Cerebellar cortex (tissue), 1 donor: ENCODE measurements around the gene CHN2.
A peak's percentile ranks its signal among the peaks of the same experiment; 100 is the strongest.

Experiments
- DNase-seq: peaks from one replicate; pipeline ENCODE4 v3.0.0-alpha.2; 2015; ENCODE audit warnings: low spot score

CHN2 gene

DNA sequence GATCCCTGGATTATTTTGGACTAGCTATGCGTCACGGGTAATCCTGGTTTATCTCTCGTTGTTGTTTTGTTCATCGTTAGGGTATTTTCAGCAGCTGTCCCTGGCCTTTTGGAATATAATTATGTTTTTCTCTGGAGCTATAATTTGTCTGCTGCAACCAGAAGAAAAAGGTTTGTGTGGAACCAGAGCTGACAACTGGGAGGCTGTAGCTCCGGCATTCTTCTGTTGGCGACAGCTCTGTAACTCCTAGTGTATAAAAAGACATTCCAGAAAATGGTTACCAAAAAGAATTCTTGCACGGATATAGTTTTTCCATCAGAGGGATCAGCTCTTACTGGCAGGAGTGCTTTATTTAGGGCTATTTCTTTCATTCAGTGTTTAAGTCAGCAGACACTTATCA, 238.1 kb downstream of the CHN2 start:
- DNase-seq, result no peak

DNA sequence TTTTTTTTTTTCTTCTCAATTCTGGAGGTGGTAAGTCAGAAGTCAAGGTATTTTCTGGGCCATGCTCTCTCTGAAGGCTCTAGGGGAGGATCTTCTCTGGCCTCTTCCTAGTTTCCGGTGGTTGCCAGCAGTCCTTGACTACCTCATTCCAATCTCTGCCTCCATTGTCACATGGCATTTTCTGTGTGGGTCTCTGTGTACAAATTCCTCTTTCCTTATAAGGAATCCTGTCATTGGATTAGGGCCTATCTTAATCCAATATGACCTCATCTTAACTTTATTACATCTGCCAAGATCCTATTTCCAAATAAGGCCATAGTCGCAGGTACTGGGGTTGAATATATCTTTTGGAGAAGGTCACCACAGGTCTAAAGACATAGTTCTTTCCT, 239.8 kb downstream of the CHN2 start:
- DNase-seq, result no peak

GRCh38 chr7:29435167-29435566, 240.6 kb downstream of the CHN2 start:
- DNase-seq, result no peak

DNA sequence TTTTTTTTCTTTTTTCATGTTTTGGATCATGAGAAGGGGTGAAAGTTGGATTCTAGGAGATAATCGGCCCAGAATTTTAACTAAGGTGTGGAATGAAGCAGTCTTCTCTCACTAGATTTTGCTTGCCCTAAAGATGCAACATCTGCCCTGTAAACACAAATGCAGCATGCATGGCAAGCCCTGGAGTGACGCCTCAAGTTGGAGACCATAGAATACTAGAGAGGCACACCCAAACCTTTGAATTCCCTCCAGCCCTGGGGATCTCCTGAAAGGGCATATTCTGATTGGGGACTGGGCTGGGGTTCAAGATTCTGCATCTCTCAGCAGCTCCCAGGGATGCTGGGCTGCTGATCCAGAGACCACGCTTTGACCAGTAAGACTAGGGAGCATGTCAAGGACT, 241.3 kb downstream of the CHN2 start:
- no peak for DNase-seq

DNA sequence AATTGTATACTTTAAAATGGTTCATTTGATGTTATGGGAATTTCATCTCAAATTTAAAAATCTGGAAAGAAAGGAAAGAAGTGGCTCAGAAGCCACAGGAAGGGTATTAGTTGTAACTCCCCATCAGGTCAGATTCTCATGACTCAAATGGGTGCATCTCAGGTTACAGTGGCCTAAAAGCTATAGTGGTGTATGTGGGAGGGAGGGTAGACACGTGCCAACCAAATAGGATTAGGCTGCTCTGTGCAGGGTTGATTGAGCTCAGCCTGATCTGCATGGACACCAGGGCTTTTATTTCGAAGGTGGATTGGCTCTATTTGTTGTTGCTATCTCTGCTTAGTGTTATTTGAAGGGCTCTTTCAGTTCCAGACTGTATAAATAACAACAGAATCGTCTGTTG, 247.6 kb downstream of the CHN2 start:
- no peak for DNase-seq

GRCh38 chr7:29443552-29443951, 249.0 kb downstream of the CHN2 start:
- DNase-seq, result no peak

- peak; percentile 34 for DNase-seq
Observed at GRCh38 chr7:29444267-29444666, 249.7 kb downstream of the CHN2 start.

DNA sequence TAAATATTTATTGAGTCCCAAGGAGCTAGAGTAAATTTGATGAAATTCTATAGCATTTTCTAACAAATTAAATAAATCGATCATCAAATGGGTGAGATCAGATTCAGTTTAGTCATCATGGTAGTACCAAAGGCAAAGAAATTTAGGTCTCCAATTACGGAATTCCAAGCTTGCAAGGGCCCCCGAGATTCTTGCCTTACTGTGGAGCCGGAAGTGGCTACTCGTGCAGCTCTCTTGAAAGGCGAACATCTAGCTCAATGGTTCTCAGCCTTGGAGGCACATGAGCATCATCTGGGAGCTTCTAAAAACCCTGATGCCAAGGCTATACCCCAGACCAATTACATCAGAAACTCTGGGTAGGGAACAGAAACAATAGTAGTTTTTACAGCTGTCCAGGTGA, 251.2 kb downstream of the CHN2 start:
- no peak for DNase-seq

DNA sequence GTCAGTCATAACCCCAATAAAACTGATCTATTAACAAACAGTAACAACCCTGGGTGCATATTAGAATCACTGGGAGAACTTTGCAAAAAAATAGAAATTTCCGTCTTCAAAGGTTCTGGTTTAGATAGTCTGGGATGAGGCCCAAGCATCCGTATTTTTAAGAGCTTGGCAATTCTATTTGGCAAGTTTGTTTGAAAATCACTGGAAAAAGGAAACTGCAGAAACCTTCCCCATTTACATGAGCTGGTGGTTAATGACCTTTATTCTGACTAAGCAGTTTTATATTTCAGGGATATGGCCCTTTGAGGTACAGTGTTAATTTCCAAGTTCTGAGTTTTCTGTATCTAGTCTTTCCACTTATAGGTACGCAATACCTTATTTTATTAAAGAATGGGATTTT, 253.3 kb downstream of the CHN2 start:
- DNase-seq, result no peak

- no peak for DNase-seq
Observed at GRCh38 chr7:29449569-29450260, 255.1 kb downstream of the CHN2 start.

DNA sequence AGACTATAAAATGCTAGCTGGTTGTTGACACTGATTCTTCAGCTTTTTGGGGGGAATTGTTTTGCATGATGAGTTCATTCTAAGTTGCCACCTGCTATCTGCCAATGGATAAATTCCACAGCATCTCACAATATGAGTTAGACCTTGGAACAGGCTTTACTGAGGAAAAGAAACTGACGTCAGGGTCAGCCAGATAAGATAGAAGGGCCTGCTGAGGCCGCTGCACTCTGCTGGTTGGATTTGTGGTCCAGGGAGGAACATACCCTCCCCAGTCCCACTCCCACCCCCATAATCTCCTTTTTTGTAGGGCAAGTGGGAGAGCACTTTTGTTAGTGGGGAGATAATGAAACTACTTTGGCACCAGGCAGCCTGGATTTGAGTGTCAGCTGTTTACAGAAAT, 258.4 kb downstream of the CHN2 start:
- DNase-seq, result no peak

DNA sequence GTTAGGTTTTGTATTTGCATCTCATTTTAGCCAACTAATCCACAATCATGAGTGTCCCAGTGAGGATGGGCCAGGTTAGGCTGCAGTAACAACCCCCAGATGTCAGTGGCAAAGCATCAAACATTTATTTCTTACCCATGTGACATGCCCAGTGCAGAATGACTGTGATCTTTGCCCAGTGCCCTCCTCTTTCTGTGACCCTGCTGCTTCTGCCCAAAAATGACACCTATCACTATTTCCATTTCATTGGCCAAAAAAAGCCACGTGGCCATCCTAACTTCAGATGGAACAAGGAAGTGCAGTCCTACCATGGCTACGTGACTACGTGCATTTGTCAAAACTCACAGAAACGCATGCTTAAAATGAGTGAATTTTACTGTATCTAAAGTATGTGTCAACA, 259.9 kb downstream of the CHN2 start:
- DNase-seq, result no peak

- DNase-seq, result no peak
Observed at GRCh38 chr7:29454899-29455451, 260.4 kb downstream of the CHN2 start.

DNA sequence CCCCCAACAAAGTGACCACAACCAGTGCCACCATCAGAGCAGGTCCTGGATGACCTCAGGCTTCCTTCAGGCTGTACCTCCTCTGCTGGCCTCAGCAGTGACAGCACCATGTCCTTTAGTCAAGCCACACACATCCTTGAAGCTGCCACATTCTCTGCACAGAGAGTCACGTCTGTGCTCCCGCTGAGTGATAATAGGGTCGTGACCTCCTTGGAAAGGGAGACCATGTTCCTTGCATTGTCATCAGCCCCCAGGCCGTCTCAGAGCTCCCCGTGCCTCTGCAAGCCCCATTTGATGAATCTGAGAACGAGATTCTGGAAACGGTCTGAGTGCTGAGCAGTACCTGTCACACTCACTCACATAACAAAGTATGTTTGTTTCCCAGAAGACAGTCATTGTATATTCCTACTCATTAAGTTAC, 262.6 kb downstream of the CHN2 start:
- no peak for DNase-seq

DNA sequence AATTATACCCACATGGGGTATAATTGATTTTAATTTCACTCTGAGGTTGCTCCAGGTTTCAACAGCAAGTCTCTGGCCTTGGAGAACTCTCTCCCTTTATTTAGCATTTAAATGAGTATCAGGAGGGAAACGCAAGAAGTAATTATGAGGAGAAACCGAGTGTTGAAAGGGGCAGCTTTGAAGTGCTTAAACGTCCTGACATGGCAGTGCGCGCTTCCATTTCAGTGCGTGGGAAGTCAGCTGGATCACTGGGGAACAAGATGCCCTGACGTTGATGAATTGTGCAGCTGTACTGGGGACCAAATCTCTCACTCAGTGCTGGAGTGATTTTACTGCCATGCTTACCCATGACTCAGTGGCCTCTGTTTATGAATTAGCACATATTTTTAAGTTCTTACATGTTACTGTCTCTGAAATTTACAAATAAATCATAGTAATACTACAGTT, 263.0 kb downstream of the CHN2 start:
- no peak for DNase-seq

DNA sequence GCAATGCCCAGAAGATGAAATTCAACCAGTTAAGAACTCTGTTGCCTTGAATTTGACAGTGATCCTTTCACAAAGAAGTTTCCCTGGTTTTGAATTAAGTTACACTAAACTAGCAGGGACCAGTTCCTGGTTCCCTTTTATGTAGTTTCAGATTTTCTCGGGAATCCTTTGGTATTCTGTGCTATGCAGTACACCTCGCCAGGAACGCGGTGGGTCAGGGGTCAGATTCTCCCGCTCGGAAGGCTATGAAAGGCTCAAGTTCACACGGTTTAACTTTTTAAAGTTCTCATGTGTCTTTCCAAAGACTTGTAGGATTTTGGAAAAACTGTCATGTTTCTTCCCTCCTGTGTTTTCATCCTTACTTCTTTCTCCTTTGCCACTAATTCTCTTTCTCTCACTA, 264.4 kb downstream of the CHN2 start:
- DNase-seq, result no peak

DNA sequence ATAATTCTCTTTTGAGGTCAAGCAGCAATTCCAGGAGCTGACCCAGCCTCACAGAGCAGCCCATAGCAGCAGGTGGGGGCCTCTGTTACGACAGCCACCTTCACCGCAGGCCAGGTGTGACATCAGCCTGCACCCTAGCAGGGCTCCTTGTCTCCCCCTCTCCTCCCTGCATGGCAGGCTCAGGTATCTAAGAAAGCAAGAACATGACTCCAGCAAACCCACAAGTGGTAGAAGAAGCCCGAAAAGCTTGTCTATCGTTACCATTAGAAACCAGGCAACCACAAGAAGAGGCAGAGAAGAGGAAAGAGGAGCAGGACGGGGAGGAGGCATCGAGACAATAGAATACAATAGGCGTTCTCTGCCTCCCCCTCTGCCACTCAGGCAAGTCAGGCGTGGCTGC, 265.0 kb downstream of the CHN2 start:
- DNase-seq, result no peak

DNA sequence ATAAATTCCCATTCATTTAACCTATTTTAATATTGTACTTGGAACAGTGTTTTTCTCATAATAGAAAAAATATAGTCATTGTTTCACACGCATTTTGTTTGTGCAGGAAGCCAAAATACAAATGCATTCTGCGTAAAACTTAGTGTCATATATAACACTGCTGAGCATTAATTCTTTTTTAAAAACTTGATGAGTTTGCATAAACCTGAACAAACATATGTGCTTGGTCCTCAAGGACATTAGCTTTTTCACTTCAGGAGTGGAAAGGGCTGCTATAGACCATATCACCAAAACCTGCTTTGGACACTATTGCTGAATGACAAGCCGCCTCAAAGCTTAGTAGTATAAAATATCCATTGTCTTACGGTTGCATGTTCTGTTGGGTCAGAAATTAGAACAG, 267.4 kb downstream of the CHN2 start:
- no peak for DNase-seq

GRCh38 chr7:29463504-29464158, 269.1 kb downstream of the CHN2 start:
- DNase-seq, result no peak

DNA sequence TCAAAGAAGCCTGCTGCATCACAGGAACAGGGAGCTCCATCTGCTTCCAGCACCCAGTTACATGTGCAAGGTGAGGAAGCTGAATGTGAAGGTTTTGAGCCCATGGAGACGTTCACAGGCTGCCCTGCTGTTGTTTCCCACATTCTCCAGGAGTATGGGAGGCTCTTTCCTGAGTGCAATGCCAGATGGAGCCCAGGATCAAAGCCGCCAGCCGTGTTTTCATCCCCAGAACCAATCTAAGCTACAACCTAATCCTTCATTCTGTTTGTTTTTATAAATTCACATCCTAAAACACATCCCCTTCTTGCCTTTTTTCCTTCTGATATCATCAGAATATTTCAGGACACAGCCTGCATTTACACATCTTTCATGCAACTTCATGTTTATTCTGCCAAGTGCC, 270.2 kb downstream of the CHN2 start:
- peak; percentile 39 for DNase-seq

GRCh38 chr7:29467193-29467926, 272.8 kb downstream of the CHN2 start:
- DNase-seq, result no peak

DNA sequence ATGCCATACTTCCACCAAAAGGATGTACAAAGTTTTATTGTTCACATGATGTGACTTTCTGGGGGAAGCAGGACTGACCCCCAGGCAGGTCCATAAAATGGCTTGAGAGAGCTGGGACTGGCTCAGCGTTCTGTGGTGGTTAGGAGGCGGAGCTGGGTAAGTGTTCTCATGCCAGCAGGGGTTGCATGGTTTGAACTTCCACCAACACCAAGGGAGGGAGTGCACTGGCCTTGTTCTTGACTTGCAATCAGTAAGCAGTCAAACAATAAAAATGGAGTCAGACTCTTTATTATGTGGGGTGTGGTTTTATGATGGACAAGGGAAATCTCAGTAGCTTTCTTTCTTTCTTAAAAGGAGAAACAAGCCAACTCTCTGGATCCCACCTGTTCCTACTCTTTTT, 273.6 kb downstream of the CHN2 start:
- no peak for DNase-seq

DNA sequence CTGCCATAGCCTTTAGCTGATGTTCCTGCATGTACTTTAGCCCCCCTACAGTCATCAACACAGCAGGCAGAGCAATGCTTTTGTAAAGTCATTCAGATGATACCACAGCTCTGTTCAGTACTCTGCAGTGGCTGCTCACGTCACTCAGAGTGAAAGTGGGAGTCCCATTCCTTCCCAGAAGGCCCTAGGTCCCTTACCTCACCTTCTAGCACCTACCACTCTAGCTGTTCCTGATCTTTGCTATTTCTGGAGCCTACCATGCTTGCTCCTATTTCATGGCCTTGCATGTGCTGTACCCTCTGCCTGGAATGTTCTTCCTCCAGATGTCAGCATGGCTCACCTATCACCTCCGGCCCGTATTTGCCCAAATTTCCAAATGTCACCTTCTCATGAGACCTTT, 274.7 kb downstream of the CHN2 start:
- no peak for DNase-seq
